HEK293 (cell line): ENCODE data around the gene ADAMTS17.

Experiments
- CTCF ChIA-PET: fragments of 350-600 bp; formaldehyde crosslinking; extraction: SDS; loops from one replicate; lab custom pipeline; 2021; ENCODE audit warnings: antibody characterized with exemption; lab: Yijun Ruan, JAX
- POLR2A ChIA-PET: fragments of 300-600 bp; formaldehyde crosslinking; extraction: SDS; loops from one replicate; lab custom pipeline; 2020; ENCODE audit warnings: antibody characterized with exemption, inconsistent platforms; lab: Yijun Ruan, JAX
- H3K27ac ChIP-seq: fragments of 200-500 bp; sonication (Bioruptor generic); 2 replicates; pipeline ENCODE4 v1.5.1; 2014; ENCODE audit warnings: low read depth, low read length, control low read depth, inconsistent platforms; ENCODE audit errors: extremely low read depth
- H3K36me3 ChIP-seq, 2 experiments: fragments of 200-500 bp in 1 of 2; sonication (Bioruptor generic) in 1 of 2; 1 replicate in 1 of 2; 2 replicates in 1 of 2; pipeline ENCODE4 v1.5.1; 2014 to 2017; ENCODE audit warnings: inconsistent platforms in 2 of 2, low read length in 2 of 2; ENCODE audit not compliant: control insufficient read depth in 2 of 2, insufficient read depth in 1 of 2
- H3K4me1 ChIP-seq: fragments of 200-500 bp; sonication (Bioruptor generic); 2 replicates; pipeline ENCODE4 v1.5.1; 2014; ENCODE audit warnings: mild to moderate bottlenecking, low read length, inconsistent platforms; ENCODE audit not compliant: control insufficient read depth, insufficient read depth
- H3K4me3 ChIP-seq: 2 replicates; pipeline ENCODE4 v1.5.1; 2011; ENCODE audit warnings: low read depth, mild to moderate bottlenecking, control low read depth, low read length, moderate library complexity
- H3K9me3 ChIP-seq: fragments of 200-500 bp; sonication (Bioruptor generic); 2 replicates; pipeline ENCODE4 v1.5.1; 2014; ENCODE audit warnings: low read depth, low read length, inconsistent platforms; ENCODE audit not compliant: control insufficient read depth, insufficient read depth
- HOXD13 ChIP-seq: sonication (generic); formaldehyde crosslinking; IDR thresholded peaks from 2 replicates; pipeline ENCODE4 v1.8.0; 2022; ENCODE audit warnings: missing genetic modification reagents, borderline replicate concordance
- KLF9 ChIP-seq: fragments of 450-650 bp; formaldehyde crosslinking; IDR thresholded peaks from 2 replicates; pipeline ENCODE4 v1.5.1; 2016; ENCODE audit warnings: missing biosample characterization, missing genetic modification characterization, low read depth
- PATZ1 ChIP-seq: fragments of 450-650 bp; formaldehyde crosslinking; IDR thresholded peaks from 2 replicates; pipeline ENCODE4 v1.5.1; 2016; ENCODE audit warnings: missing biosample characterization, missing genetic modification characterization
- REPIN1 ChIP-seq: fragments of 450-650 bp; formaldehyde crosslinking; IDR thresholded peaks from 2 replicates; pipeline ENCODE4 v1.5.1; 2017; ENCODE audit warnings: missing biosample characterization, missing genetic modification characterization, low read depth
- YY1 ChIP-seq: fragments of 450-650 bp; formaldehyde crosslinking; IDR thresholded peaks from 2 replicates; pipeline ENCODE4 v1.5.1; 2018; ENCODE audit warnings: missing biosample characterization, missing genetic modification characterization
- ZNF132 ChIP-seq: fragments of 450-650 bp; formaldehyde crosslinking; IDR thresholded peaks from 2 replicates; pipeline ENCODE4 v1.5.1; 2017; ENCODE audit warnings: missing biosample characterization, missing genetic modification characterization, borderline replicate concordance
- ZNF335 ChIP-seq: fragments of 450-650 bp; formaldehyde crosslinking; conservative IDR thresholded peaks from 2 replicates; pipeline ENCODE4 v1.5.1; 2016; ENCODE audit warnings: missing biosample characterization, missing genetic modification characterization
- ZNF350 ChIP-seq: fragments of 450-650 bp; formaldehyde crosslinking; IDR thresholded peaks from 2 replicates; pipeline ENCODE4 v1.5.0; 2017; ENCODE audit warnings: missing biosample characterization, mild to moderate bottlenecking, missing genetic modification characterization
- ZNF362 ChIP-seq: fragments of 450-650 bp; formaldehyde crosslinking; IDR thresholded peaks from 2 replicates; pipeline ENCODE4 v1.5.1; 2016; ENCODE audit warnings: missing biosample characterization, missing genetic modification characterization
- ZNF423 ChIP-seq: fragments of 450-650 bp; formaldehyde crosslinking; IDR thresholded peaks from 2 replicates; pipeline ENCODE4 v1.5.1; 2016; ENCODE audit warnings: missing biosample characterization, missing genetic modification characterization
- ZNF521 ChIP-seq: fragments of 450-650 bp; formaldehyde crosslinking; IDR thresholded peaks from 2 replicates; pipeline ENCODE4 v1.5.1; 2017; ENCODE audit warnings: missing biosample characterization, mild to moderate bottlenecking, missing genetic modification characterization
- ZNF549 ChIP-seq: fragments of 450-650 bp; IDR thresholded peaks from 2 replicates; pipeline ENCODE4 v1.5.1; 2018; ENCODE audit warnings: missing biosample characterization, missing genetic modification characterization, mild to moderate bottlenecking, inconsistent platforms, moderate library complexity
- ZNF560 ChIP-seq: fragments of 450-650 bp; formaldehyde crosslinking; IDR thresholded peaks from 2 replicates; pipeline ENCODE4 v1.5.1; 2017; ENCODE audit warnings: missing biosample characterization, missing genetic modification characterization, borderline replicate concordance
- ZNF571 ChIP-seq: fragments of 450-650 bp; formaldehyde crosslinking; IDR thresholded peaks from 2 replicates; pipeline ENCODE4 v1.5.0; 2017; ENCODE audit warnings: missing biosample characterization, missing genetic modification characterization
- ZNF585B ChIP-seq: fragments of 450-650 bp; formaldehyde crosslinking; IDR thresholded peaks from 2 replicates; pipeline ENCODE4 v1.5.1; 2016; ENCODE audit warnings: missing biosample characterization, missing genetic modification characterization
- ZNF624 ChIP-seq: fragments of 450-650 bp; formaldehyde crosslinking; IDR thresholded peaks from 2 replicates; pipeline ENCODE4 v1.5.1; 2017; ENCODE audit warnings: missing biosample characterization, missing genetic modification characterization
- ZNF701 ChIP-seq: fragments of 450-650 bp; formaldehyde crosslinking; IDR thresholded peaks from 2 replicates; pipeline ENCODE4 v1.5.1; 2016; ENCODE audit warnings: missing biosample characterization, missing genetic modification characterization
- ZNF777 ChIP-seq: fragments of 450-650 bp; formaldehyde crosslinking; IDR thresholded peaks from 2 replicates; pipeline ENCODE4 v1.5.1; 2017; ENCODE audit warnings: missing biosample characterization, missing genetic modification characterization, borderline replicate concordance
- ZXDB ChIP-seq: fragments of 450-650 bp; formaldehyde crosslinking; IDR thresholded peaks from 2 replicates; pipeline ENCODE4 v1.5.1; 2016; ENCODE audit warnings: missing biosample characterization, missing genetic modification characterization
- TF ChIP-seq, protein P1 (sequence below): fragments of 450-650 bp; formaldehyde crosslinking; IDR thresholded peaks from 2 replicates; pipeline ENCODE4 v1.5.1; 2016; ENCODE audit warnings: missing biosample characterization, missing genetic modification characterization
- TF ChIP-seq, protein P2 (sequence below): fragments of 450-650 bp; formaldehyde crosslinking; IDR thresholded peaks from 2 replicates; pipeline ENCODE4 v1.5.1; 2016; ENCODE audit warnings: missing biosample characterization, missing genetic modification characterization
- TF ChIP-seq, protein P3 (sequence below): fragments of 450-650 bp; formaldehyde crosslinking; conservative IDR thresholded peaks from 2 replicates; pipeline ENCODE4 v1.5.1; 2016; ENCODE audit warnings: low read depth, missing biosample characterization, missing genetic modification characterization

ADAMTS17 gene

GRCh38 chr15:99976000-99976399 lies 365.8 kb downstream of the ADAMTS17 start:
- H3K4me1 ChIP-seq, result no peaks in the 10 kb centered on the region
- H3K4me3 ChIP-seq, result no peak overlapping the region
- no peak overlapping the region for H3K27ac ChIP-seq
- H3K36me3 ChIP-seq, result no peaks in the 10 kb centered on the region
- CTCF ChIA-PET, result no interaction called here
- H3K9me3 ChIP-seq, result no peaks in the 10 kb centered on the region
- POLR2A ChIA-PET, result no interaction called here
- no peak for TF ChIP-seq REPIN1 (tag by site-specific recombination)
- TF ChIP-seq ZXDB (tag by site-specific recombination), result no peak
- TF ChIP-seq ZNF521, result no peak
- TF ChIP-seq, protein P1, sequence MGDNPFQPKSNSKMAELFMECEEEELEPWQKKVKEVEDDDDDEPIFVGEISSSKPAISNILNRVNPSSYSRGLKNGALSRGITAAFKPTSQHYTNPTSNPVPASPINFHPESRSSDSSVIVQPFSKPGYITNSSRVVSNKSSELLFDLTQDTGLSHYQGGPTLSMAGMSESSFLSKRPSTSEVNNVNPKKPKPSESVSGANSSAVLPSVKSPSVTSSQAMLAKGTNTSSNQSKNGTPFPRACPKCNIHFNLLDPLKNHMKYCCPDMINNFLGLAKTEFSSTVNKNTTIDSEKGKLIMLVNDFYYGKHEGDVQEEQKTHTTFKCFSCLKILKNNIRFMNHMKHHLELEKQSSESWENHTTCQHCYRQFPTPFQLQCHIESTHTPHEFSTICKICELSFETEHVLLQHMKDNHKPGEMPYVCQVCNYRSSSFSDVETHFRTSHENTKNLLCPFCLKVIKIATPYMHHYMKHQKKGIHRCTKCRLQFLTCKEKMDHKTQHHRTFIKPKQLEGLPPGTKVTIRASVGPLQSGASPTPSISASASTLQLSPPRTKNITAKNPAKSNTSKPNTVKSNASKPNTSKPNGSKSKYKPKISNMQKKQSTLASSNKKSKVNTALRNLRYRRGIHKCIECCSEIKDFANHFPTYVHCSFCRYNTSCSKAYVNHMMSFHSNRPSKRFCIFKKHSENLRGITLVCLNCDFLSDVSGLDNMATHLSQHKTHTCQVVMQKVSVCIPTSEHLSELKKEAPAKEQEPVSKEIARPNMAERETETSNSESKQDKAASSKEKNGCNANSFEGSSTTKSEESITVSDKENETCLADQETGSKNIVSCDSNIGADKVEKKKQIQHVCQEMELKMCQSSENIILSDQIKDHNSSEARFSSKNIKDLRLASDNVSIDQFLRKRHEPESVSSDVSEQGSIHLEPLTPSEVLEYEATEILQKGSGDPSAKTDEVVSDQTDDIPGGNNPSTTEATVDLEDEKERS, result no peak

DNA sequence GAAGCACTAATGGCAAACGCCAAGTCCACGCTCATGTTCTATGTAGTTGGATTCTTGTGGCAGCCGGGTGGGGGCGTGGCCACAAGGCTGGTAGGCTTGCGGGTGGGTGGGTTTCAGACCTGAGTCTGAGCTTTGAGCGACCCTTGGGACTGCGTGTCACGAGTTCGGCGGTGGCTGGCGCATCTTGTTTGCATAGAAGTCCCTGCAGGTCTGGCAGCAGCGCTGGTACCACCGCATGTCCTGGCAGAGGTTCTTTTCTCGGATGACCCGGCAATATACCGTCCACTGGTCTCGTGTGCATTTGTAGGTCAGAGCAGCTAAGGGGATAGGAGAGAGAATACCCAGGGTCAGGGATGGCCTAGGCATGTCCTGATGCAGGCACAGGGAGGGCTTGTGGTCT lies 367.5 kb downstream of the ADAMTS17 start:
- POLR2A ChIA-PET, result no interaction called here
- TF ChIP-seq ZNF560 (tag by site-specific recombination), result no peak
- no peak for TF ChIP-seq ZNF585B (tag by site-specific recombination)
- TF ChIP-seq YY1 (tag by site-specific recombination), result no peak
- TF ChIP-seq ZNF335 (tag by site-specific recombination), result no peak
- TF ChIP-seq, protein P2, sequence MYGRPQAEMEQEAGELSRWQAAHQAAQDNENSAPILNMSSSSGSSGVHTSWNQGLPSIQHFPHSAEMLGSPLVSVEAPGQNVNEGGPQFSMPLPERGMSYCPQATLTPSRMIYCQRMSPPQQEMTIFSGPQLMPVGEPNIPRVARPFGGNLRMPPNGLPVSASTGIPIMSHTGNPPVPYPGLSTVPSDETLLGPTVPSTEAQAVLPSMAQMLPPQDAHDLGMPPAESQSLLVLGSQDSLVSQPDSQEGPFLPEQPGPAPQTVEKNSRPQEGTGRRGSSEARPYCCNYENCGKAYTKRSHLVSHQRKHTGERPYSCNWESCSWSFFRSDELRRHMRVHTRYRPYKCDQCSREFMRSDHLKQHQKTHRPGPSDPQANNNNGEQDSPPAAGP (tag by site-specific recombination), result no peak
- Histone ChIP-seq H3K4me3 (no peak overlapping the region), H3K4me1 (no peaks in the 10 kb centered on the region), H3K36me3 (no peaks in the 10 kb centered on the region), H3K9me3 (no peaks in the 10 kb centered on the region), H3K27ac (no peak overlapping the region)
- CTCF ChIA-PET, result no interaction called here

- no peaks in the 10 kb centered on the region for H3K9me3 ChIP-seq
- no peaks in the 10 kb centered on the region for H3K4me1 ChIP-seq
- ChIA-PET POLR2A (no interaction called here), CTCF (no interaction called here)
- H3K4me3 ChIP-seq, result no peak overlapping the region
- no peaks in the 10 kb centered on the region for H3K36me3 ChIP-seq
- no peak overlapping the region for H3K27ac ChIP-seq
- TF ChIP-seq ZNF423 (tag by site-specific recombination) (no peak), ZNF549 (no peak), ZNF777 (tag by site-specific recombination) (no peak), ZNF624 (no peak), ZNF350 (tag by site-specific recombination) (no peak), ZNF571 (tag by site-specific recombination) (no peak), KLF9 (tag by site-specific recombination) (no peak), HOXD13 (CRISPR knock-in tag) (no peak), ZNF132 (tag by site-specific recombination) (no peak), ZNF362 (tag by site-specific recombination) (no peak), ZNF701 (tag by site-specific recombination) (no peak), PATZ1 (tag by site-specific recombination) (no peak)
- TF ChIP-seq, protein P3, sequence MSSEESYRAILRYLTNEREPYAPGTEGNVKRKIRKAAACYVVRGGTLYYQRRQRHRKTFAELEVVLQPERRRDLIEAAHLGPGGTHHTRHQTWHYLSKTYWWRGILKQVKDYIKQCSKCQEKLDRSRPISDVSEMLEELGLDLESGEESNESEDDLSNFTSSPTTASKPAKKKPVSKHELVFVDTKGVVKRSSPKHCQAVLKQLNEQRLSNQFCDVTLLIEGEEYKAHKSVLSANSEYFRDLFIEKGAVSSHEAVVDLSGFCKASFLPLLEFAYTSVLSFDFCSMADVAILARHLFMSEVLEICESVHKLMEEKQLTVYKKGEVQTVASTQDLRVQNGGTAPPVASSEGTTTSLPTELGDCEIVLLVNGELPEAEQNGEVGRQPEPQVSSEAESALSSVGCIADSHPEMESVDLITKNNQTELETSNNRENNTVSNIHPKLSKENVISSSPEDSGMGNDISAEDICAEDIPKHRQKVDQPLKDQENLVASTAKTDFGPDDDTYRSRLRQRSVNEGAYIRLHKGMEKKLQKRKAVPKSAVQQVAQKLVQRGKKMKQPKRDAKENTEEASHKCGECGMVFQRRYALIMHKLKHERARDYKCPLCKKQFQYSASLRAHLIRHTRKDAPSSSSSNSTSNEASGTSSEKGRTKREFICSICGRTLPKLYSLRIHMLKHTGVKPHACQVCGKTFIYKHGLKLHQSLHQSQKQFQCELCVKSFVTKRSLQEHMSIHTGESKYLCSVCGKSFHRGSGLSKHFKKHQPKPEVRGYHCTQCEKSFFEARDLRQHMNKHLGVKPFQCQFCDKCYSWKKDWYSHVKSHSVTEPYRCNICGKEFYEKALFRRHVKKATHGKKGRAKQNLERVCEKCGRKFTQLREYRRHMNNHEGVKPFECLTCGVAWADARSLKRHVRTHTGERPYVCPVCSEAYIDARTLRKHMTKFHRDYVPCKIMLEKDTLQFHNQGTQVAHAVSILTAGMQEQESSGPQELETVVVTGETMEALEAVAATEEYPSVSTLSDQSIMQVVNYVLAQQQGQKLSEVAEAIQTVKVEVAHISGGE (tag by site-specific recombination), result no peak
Observed at GRCh38 chr15:99973351-99973750, 368.4 kb downstream of the ADAMTS17 start.
